Measurements from ENCODE around the gene CACNA1C.

GRCh38 chr12:2108975-2109671 lies 56.3 kb downstream of the CACNA1C start:
- TF ChIP-seq SPI1 (IDR thresholded peaks at IDR 0.05; ENCODE audit: low read depth, low read length): no peak
- no peak for TF ChIP-seq POLR2A (IDR thresholded peaks at IDR 0.05; ENCODE audit: low read depth, low read length)
- no peak for TF ChIP-seq POLR2AphosphoS5 (IDR thresholded peaks at IDR 0.05; ENCODE audit: low read depth, low read length)
- no peak for TF ChIP-seq TAF1 (IDR thresholded peaks at IDR 0.05; ENCODE audit: low read depth, low read length)

Measured in GM12891 (cell line).